Astrocyte (in vitro differentiated cells and primary cell): ENCODE measurements around the gene TMEM178B. TPM values are rescaled to one million over a fixed set of nuclear protein-coding genes. Genes with fewer than 3 reads are reported as not detected.

ENCODE experiments used
- DNase-seq: peaks from one replicate; pipeline ENCODE4 v3.0.0-alpha.2; 2010; ENCODE audit warnings: low read depth
- FAIRE-seq: peaks from 2 replicates; lab custom pipeline; 2011; peaks lifted over from hg19 to GRCh38; lab: Jason Lieb, UNC
- H2AFZ ChIP-seq: 2 replicates; pipeline ENCODE4 v1.6.0; 2012; ENCODE audit warnings: low read depth, low read length, inconsistent platforms
- H3K27ac ChIP-seq: 2 replicates; pipeline ENCODE4 v1.5.1; 2011; ENCODE audit warnings: low read depth, low read length, inconsistent platforms
- H3K27me3 ChIP-seq: 2 replicates; pipeline ENCODE4 v1.6.0; 2011; ENCODE audit warnings: low read length, inconsistent platforms; ENCODE audit not compliant: insufficient read depth
- H3K36me3 ChIP-seq: 2 replicates; pipeline ENCODE4 v1.5.1; 2011; ENCODE audit warnings: low read length, inconsistent platforms; ENCODE audit not compliant: insufficient read depth
- H3K4me1 ChIP-seq: 2 replicates; pipeline ENCODE4 v1.5.1; 2011; ENCODE audit warnings: low read length, inconsistent platforms; ENCODE audit not compliant: insufficient read depth
- H3K4me2 ChIP-seq: 2 replicates; pipeline ENCODE4 v1.6.0; 2012; ENCODE audit warnings: low read length, inconsistent platforms
- H3K4me3 ChIP-seq: 2 replicates; pipeline ENCODE4 v1.5.1; 2011; ENCODE audit warnings: low read depth, mild to moderate bottlenecking, low read length, inconsistent platforms; ENCODE audit not compliant: insufficient read depth
- H3K79me2 ChIP-seq: 2 replicates; pipeline ENCODE4 v1.6.0; 2012; ENCODE audit warnings: mild to moderate bottlenecking, low read length, inconsistent platforms; ENCODE audit not compliant: insufficient read depth
- H3K9ac ChIP-seq: 2 replicates; pipeline ENCODE4 v1.6.0; 2012; ENCODE audit warnings: mild to moderate bottlenecking, low read length, inconsistent platforms
- H3K9me3 ChIP-seq: 2 replicates; pipeline ENCODE4 v1.5.1; 2012; ENCODE audit warnings: low read depth, mild to moderate bottlenecking, low read length, inconsistent platforms; ENCODE audit not compliant: insufficient read depth
- H4K20me1 ChIP-seq: 2 replicates; pipeline ENCODE4 v1.6.0; 2012; ENCODE audit warnings: low read length, inconsistent platforms; ENCODE audit not compliant: insufficient read depth
- H3K27ac Mint-ChIP-seq: one replicate; pipeline ENCODE4 v1.8.0; 2021; ENCODE audit warnings: mild to moderate bottlenecking, mixed read lengths; ENCODE audit not compliant: unreplicated experiment
- H3K27me3 Mint-ChIP-seq: one replicate; pipeline ENCODE4 v1.8.0; 2021; ENCODE audit warnings: low read depth, mixed read lengths; ENCODE audit not compliant: unreplicated experiment
- H3K36me3 Mint-ChIP-seq: one replicate; pipeline ENCODE4 v1.8.0; 2021; ENCODE audit warnings: low read depth, mixed read lengths; ENCODE audit not compliant: unreplicated experiment
- H3K4me1 Mint-ChIP-seq: one replicate; pipeline ENCODE4 v1.8.0; 2021; ENCODE audit warnings: low read depth, mixed read lengths; ENCODE audit not compliant: unreplicated experiment
- H3K4me3 Mint-ChIP-seq: one replicate; pipeline ENCODE4 v1.8.0; 2021; ENCODE audit warnings: mild to moderate bottlenecking, moderate library complexity, mixed read lengths; ENCODE audit not compliant: unreplicated experiment
- H3K9me3 Mint-ChIP-seq: one replicate; pipeline ENCODE4 v1.8.0; 2021; ENCODE audit warnings: mild to moderate bottlenecking, mixed read lengths; ENCODE audit not compliant: unreplicated experiment
- CTCF ChIP-seq: IDR thresholded peaks from 2 replicates; pipeline ENCODE4 v1.5.1; 2011; ENCODE audit warnings: low read depth, mild to moderate bottlenecking, inconsistent platforms, low read length, moderate library complexity; ENCODE audit not compliant: insufficient read depth
- EZH2 ChIP-seq: IDR thresholded peaks from 2 replicates; pipeline ENCODE4 v1.6.1; 2012; ENCODE audit warnings: mild to moderate bottlenecking, low read length, inconsistent platforms; ENCODE audit not compliant: insufficient read depth
- total RNA-seq: library from RNA; stranded (reverse); gene quantifications from 2 replicates; pipeline ENCODE4 v1.2.1, GENCODE V29; 2021

TMEM178B gene
- total RNA-seq, 1 donor from 2014 or later: 3.9 TPM

GRCh38 chr7:141198194-141198958, 124.5 kb downstream of the TMEM178B start:
- peaks cover 2% of the 10 kb centered on the region for H3K9me3 Mint-ChIP-seq
- no peak overlapping the region for H3K4me2 ChIP-seq
- no peak for TF ChIP-seq EZH2
- TF ChIP-seq CTCF: no peak
- H3K27ac ChIP-seq: no peak overlapping the region
- H3K27ac Mint-ChIP-seq: no peak overlapping the region
- H4K20me1 ChIP-seq: no peaks in the 10 kb centered on the region
- no peaks in the 10 kb centered on the region for H3K4me1 ChIP-seq
- H3K9me3 ChIP-seq: no peaks in the 10 kb centered on the region
- FAIRE-seq: no peak
- no peaks in the 10 kb centered on the region for H3K79me2 ChIP-seq
- no peaks in the 10 kb centered on the region for H3K36me3 ChIP-seq
- H3K4me1 Mint-ChIP-seq: no peaks in the 10 kb centered on the region
- no peak overlapping the region for H2AFZ ChIP-seq
- peaks cover 11% of the 10 kb centered on the region for H3K27me3 Mint-ChIP-seq
- H3K9ac ChIP-seq: no peak overlapping the region
- no peaks in the 10 kb centered on the region for H3K27me3 ChIP-seq
- no peak overlapping the region for H3K4me3 ChIP-seq
- H3K36me3 Mint-ChIP-seq: no peaks in the 10 kb centered on the region
- H3K4me3 Mint-ChIP-seq: no peak overlapping the region
- DNase-seq: no peak

DNA sequence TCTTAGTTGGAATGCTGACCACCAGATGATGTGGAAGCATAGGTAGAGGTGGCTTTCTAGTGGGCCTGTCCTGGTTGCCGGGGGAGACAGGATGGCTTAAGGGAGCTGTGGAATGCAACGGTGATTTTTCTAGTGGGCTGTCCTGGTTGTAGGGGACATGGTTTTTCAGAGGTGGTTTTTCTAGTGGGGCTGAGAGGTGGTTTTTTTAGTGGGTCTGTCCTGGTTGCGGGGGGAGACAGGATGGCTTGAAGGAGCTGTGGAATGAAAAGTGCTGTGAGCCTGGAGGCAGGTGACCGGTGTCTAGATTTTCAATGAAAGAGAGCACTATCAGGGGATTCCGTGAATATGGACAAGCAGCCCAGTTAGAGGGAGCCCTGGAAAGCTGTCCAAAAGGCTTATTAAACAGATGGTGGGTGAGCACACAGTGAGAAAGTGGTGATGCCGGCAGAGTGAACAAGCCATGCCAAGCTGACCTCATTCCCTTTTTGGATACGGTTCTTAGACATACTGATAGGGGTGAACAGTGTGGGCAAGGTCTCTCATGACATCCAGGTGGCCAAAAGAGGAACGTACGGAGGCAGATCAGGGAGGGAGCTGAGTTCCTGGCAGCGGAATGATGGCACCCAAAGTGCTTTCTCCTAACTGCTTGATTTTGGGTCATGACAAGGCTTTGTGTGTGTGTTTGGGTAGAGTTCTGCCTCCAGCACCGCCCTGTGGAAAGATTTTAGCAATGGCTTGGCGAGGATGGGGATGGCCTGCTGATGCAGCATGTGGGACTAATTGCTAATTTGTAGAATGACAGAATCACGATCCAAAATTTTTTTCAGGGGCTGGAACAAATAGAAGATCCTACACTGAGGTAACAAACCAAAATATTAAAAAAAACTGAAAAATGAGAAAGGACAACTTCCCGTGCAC, 126.6 kb downstream of the TMEM178B start:
- Histone ChIP-seq H3K4me3 (no peak overlapping the region), H2AFZ (no peak overlapping the region), H3K79me2 (no peaks in the 10 kb centered on the region), H3K4me2 (no peak overlapping the region), H3K27ac (no peak overlapping the region), H3K4me1 (no peaks in the 10 kb centered on the region), H3K9me3 (no peaks in the 10 kb centered on the region), H3K36me3 (no peaks in the 10 kb centered on the region), H3K27me3 (no peaks in the 10 kb centered on the region), H3K9ac (no peak overlapping the region), H4K20me1 (no peaks in the 10 kb centered on the region)
- FAIRE-seq (no peak), DNase-seq (no peak)
- no peak overlapping the region for H3K27ac Mint-ChIP-seq
- H3K4me3 Mint-ChIP-seq: no peak overlapping the region
- H3K36me3 Mint-ChIP-seq: no peaks in the 10 kb centered on the region
- H3K27me3 Mint-ChIP-seq: peaks cover 11% of the 10 kb centered on the region
- no peaks in the 10 kb centered on the region for H3K4me1 Mint-ChIP-seq
- peaks cover 1% of the 10 kb centered on the region for H3K9me3 Mint-ChIP-seq
- TF ChIP-seq CTCF (no peak), EZH2 (no peak)
